ENCODE results near the gene MYT1. TPM values are rescaled to one million over a fixed set of nuclear protein-coding genes. Genes with fewer than 3 reads are reported as not detected.

Gene MYT1
- total RNA-seq, 1 experiment from 2014 or later = 4.1 TPM

DNA sequence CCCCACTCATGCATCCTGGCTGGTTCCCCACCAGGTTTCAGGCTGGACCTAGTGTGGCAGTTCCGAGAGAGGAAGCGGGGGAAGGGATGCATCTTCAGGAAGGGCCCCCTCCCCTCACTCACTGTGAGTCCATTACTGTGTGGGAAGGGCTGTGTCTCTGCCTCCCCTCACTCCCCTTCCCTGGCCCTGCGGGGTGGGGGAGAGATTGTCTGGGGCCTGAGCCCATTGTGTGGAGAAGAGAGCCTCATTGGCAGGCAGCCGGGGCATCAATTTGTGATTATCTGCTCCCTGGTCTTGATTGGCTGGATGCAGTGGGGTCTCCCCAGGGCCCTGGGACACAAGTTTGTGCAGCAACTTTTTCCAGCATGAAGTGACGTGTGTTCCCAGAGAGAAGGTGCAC lies 4.1 kb upstream of the MYT1 start:
- no peaks in the 10 kb centered on the region for H3K79me2 ChIP-seq (ENCODE audit: low read length)
- H3K36me3 ChIP-seq (ENCODE audit: insufficient read depth, low read length) = no peaks in the 10 kb centered on the region
- no peaks in the 10 kb centered on the region for H3K4me1 ChIP-seq (ENCODE audit: low read length)
- no peaks in the 10 kb centered on the region for H3K9me2 ChIP-seq (replicated peaks; ENCODE audit: insufficient read depth, low read length)
- no peak overlapping the region for H3K4me3 ChIP-seq (ENCODE audit: low read length)
- H3K27ac ChIP-seq (ENCODE audit: low read length) = no peak overlapping the region
- H3K9me3 ChIP-seq (ENCODE audit: low read length) = no peaks in the 10 kb centered on the region
- no peak overlapping the region for H3K9ac ChIP-seq (ENCODE audit: low read length)
- H3K4me2 ChIP-seq (ENCODE audit: low read depth, low read length, poor library complexity, severe bottlenecking) = no peak overlapping the region
- no peaks in the 10 kb centered on the region for H3K27me3 ChIP-seq (ENCODE audit: low read length)
- DNase-seq = no peak
- no peaks in the 10 kb centered on the region for H4K20me1 ChIP-seq (ENCODE audit: insufficient read depth, low read depth, low read length)
- no peak overlapping the region for H2AFZ ChIP-seq (ENCODE audit: low read length)

DNA sequence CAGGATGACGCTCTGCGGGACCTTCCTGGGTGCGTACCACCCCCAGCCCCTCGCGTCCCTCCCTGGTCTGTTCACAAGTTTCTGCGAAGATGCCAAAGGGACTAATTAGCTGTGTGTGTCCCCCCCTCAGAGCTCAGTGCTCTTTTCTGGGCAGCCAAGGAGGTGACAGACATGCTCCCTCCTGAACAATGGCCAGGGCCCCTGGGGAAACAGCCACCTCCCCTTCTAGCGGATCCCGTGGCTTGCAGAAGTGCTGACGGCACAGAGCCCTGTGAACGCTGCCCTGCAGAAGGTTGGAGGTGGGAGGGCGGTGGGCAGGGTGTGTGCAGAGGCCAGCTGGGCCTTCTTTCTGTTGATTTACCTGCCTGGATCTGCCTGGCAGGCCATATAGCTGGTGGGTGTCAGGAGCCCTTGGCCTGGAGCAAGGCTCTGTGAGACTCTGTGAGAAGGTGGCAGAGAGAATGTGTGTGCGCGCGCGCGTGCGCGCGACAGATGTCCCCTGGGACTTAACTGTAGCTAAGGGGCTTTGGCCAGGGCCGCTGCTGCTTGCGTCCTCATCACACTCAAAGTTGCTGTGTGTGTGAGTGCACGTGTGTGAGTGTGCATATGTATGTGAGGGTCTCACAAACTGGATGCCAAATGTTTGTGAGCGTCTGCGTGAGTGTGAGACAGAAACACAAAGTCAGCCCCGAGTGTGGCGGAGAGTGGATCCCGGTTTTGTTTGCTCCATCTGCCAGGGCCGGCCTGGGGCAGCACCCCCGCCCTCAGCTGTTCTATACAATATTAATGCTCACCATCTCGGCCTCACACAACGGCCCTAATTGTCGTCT lies 3.5 kb upstream of the MYT1 start:
- Histone ChIP-seq H3K9ac (ENCODE audit: low read length) (no peak overlapping the region), H3K9me2 (replicated peaks; ENCODE audit: insufficient read depth, low read length) (no peaks in the 10 kb centered on the region), H2AFZ (ENCODE audit: low read length) (no peak overlapping the region), H3K4me3 (ENCODE audit: low read length) (no peak overlapping the region), H3K9me3 (ENCODE audit: low read length) (no peaks in the 10 kb centered on the region), H3K36me3 (ENCODE audit: insufficient read depth, low read length) (no peaks in the 10 kb centered on the region), H4K20me1 (ENCODE audit: insufficient read depth, low read depth, low read length) (0 out of 2 replicates have a peak, but pooled peaks cover 3% of the 10 kb centered on the region), H3K4me1 (ENCODE audit: low read length) (no peaks in the 10 kb centered on the region), H3K27me3 (ENCODE audit: low read length) (no peaks in the 10 kb centered on the region), H3K4me2 (ENCODE audit: low read depth, low read length, poor library complexity, severe bottlenecking) (no peak overlapping the region), H3K27ac (ENCODE audit: low read length) (no peak overlapping the region), H3K79me2 (ENCODE audit: low read length) (no peaks in the 10 kb centered on the region)
- DNase-seq = no peak

DNA sequence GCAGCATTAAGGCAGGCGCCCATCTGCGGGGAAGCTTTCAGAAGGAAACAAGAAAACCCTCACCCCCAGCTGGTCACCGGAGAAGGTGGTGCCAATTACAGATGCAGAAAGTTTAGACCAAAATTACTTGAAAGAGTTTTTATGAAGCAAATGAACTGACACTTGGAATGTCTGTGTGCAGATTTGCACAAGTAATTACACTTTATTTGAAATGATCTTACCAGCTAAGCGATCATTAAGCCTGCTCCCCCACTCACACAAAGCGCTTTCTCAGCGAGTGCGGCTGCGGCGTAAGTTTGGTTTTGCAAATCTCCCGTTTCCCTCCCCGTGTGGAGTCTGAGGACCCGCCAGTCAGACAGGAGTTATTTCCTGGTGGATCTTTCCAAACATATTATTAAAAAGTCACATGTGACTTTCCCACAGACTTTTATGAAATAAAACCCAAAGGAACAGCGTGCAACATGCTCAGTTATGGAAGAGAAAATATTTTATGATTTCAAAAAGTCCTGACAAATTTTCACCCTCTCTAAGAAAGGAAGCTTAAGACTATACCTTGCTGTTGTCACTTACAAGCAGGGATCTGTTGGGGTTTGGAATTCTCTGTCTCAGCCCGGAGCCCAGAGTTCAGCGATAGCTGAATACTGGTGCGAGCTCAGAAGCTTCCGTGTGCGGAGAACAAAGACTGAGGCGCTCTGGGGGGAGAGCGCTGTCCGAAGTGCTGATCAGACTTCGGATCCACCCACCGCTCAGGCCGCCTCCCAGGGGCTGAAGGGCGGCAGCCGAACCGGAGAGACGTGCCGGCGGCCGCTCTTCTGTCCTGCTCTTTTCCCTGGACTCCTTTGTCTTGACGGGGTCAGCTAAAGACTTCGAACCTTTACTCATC lies 2.7 kb upstream of the MYT1 start:
- H3K4me3 ChIP-seq (ENCODE audit: low read length) = no peak overlapping the region
- no peak overlapping the region for H3K9ac ChIP-seq (ENCODE audit: low read length)
- H3K79me2 ChIP-seq (ENCODE audit: low read length) = no peaks in the 10 kb centered on the region
- no peaks in the 10 kb centered on the region for H3K36me3 ChIP-seq (ENCODE audit: insufficient read depth, low read length)
- no peak overlapping the region for H3K27ac ChIP-seq (ENCODE audit: low read length)
- no peak overlapping the region for H2AFZ ChIP-seq (ENCODE audit: low read length)
- no peaks in the 10 kb centered on the region for H3K4me1 ChIP-seq (ENCODE audit: low read length)
- no peak overlapping the region for H3K4me2 ChIP-seq (ENCODE audit: low read depth, low read length, poor library complexity, severe bottlenecking)
- H3K27me3 ChIP-seq (ENCODE audit: low read length) = no peaks in the 10 kb centered on the region
- H3K9me3 ChIP-seq (ENCODE audit: low read length) = no peaks in the 10 kb centered on the region
- no peaks in the 10 kb centered on the region for H3K9me2 ChIP-seq (replicated peaks; ENCODE audit: insufficient read depth, low read length)
- 0 out of 2 replicates have a peak, but pooled peaks cover 3% of the 10 kb centered on the region for H4K20me1 ChIP-seq (ENCODE audit: insufficient read depth, low read depth, low read length)
- DNase-seq = no peak

DNA sequence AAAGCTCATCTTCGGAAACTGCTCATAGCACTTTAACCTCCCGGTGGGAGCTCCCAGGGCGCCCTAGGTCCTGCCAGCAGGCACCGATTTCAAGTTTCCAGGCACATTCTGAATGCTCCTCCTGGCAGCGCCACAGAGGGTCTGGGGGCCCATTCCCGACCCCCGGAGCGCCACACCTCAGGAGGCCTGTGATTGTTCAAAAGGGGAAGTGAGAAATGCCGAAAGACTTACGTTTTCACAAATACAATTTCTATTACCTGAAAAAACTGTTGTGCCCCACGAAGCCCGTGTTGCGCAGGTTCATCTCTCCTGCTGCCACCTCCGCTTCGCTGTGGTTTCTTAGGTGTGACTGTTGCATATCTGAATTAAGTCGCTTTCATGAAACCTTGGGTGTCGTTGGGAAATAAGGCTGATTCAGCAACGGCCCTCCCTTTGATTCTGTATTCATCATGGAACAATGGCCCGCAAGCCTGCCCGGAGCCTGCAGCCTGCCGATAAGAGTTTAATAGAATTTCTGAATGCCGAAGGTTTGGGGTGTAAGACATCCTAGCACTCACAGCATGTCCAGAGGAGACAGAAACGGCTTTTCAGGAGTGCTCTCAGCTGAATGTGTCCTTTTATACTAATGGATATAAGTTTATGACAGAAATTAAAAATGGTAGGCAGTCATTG lies 1.9 kb upstream of the MYT1 start:
- H3K27me3 ChIP-seq (ENCODE audit: low read length) = no peaks in the 10 kb centered on the region
- no peak overlapping the region for H3K27ac ChIP-seq (ENCODE audit: low read length)

DNA sequence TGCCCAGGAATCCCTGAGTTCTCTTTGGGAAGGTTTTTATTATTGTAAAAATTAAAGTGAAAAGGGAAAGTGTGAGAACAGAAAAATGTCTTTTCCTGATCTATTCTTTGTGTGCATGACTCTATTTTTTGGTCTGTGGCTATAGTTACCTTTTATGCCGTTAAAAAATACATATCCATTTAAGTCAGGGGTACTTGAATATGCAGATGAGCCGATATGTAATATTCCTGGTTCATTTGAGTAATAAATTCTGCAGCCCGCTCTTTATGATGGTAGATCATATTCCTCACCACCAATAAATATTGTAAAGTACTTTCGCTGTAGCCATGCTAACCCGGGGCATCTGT lies 503 bp upstream of the MYT1 start:
- Histone ChIP-seq H3K9me3 (ENCODE audit: low read length) (no peaks in the 10 kb centered on the region), H3K79me2 (ENCODE audit: low read length) (no peaks in the 10 kb centered on the region), H3K4me2 (ENCODE audit: low read depth, low read length, poor library complexity, severe bottlenecking) (no peak overlapping the region), H3K9ac (ENCODE audit: low read length) (no peak overlapping the region), H3K27ac (ENCODE audit: low read length) (no peak overlapping the region), H3K27me3 (ENCODE audit: low read length) (no peaks in the 10 kb centered on the region), H2AFZ (ENCODE audit: low read length) (no peak overlapping the region), H3K9me2 (replicated peaks; ENCODE audit: insufficient read depth, low read length) (no peaks in the 10 kb centered on the region), H3K4me1 (ENCODE audit: low read length) (no peaks in the 10 kb centered on the region), H3K4me3 (ENCODE audit: low read length) (no peak overlapping the region), H3K36me3 (ENCODE audit: insufficient read depth, low read length) (no peaks in the 10 kb centered on the region), H4K20me1 (ENCODE audit: insufficient read depth, low read depth, low read length) (0 out of 2 replicates have a peak, but pooled peaks cover 3% of the 10 kb centered on the region)
- no peak for DNase-seq

More for the DNA sequence above, 1.9 kb upstream of the MYT1 start:
- no peak overlapping the region for H3K9ac ChIP-seq (ENCODE audit: low read length)
- H3K9me3 ChIP-seq (ENCODE audit: low read length) = no peaks in the 10 kb centered on the region
- H3K36me3 ChIP-seq (ENCODE audit: insufficient read depth, low read length) = no peaks in the 10 kb centered on the region
- H3K79me2 ChIP-seq (ENCODE audit: low read length) = no peaks in the 10 kb centered on the region
- no peak overlapping the region for H3K4me3 ChIP-seq (ENCODE audit: low read length)
- H2AFZ ChIP-seq (ENCODE audit: low read length) = no peak overlapping the region
- 0 out of 2 replicates have a peak, but pooled peaks cover 3% of the 10 kb centered on the region for H4K20me1 ChIP-seq (ENCODE audit: insufficient read depth, low read depth, low read length)
- no peaks in the 10 kb centered on the region for H3K9me2 ChIP-seq (replicated peaks; ENCODE audit: insufficient read depth, low read length)
- no peak for DNase-seq
- no peaks in the 10 kb centered on the region for H3K4me1 ChIP-seq (ENCODE audit: low read length)
- H3K4me2 ChIP-seq (ENCODE audit: low read depth, low read length, poor library complexity, severe bottlenecking) = no peak overlapping the region

DNA sequence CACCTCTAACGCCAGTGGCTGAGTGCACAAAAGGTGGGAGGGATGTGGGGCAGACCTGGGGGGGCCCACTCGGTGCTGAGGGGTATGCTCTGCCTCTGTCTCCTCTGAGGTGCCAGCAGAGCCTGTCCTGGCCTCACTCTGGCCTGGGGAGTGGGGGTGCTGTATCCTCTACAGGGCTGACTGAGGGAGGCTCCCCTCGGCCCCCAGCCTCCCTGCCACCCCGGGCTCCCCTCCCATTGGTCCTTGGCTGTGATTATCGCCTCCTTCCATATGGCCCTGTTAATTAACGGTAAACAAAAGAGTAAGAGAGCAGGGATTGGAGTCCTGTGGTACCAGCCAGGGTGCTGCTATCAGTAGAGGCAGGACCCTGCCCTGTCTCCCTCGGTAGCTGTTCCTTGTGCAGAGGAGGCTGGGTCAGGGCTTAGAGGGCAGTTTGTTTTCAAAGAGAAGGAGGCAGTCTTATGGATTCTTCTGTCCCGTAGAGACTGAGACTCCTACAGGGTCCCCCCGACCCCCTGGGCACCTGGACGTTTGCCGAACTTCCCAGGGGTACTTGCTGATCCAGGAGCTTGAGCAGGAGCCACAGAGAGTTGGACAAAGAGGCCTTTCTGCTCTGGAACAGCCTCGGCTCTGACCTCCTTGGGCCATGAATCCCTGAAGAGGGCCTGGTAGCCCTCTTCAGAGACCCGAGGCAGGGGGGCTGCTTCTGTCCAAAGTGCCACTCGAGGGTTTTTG lies 1.8 kb downstream of the MYT1 start:
- Histone ChIP-seq H3K79me2 (ENCODE audit: low read length) (no peaks in the 10 kb centered on the region), H3K4me3 (ENCODE audit: low read length) (no peak overlapping the region), H3K4me1 (ENCODE audit: low read length) (no peaks in the 10 kb centered on the region), H3K4me2 (ENCODE audit: low read depth, low read length, poor library complexity, severe bottlenecking) (no peak overlapping the region), H3K36me3 (ENCODE audit: insufficient read depth, low read length) (no peaks in the 10 kb centered on the region), H3K9ac (ENCODE audit: low read length) (no peak overlapping the region), H3K27ac (ENCODE audit: low read length) (no peak overlapping the region), H3K9me3 (ENCODE audit: low read length) (no peaks in the 10 kb centered on the region), H3K9me2 (replicated peaks; ENCODE audit: insufficient read depth, low read length) (no peaks in the 10 kb centered on the region), H4K20me1 (ENCODE audit: insufficient read depth, low read depth, low read length) (0 out of 2 replicates have a peak, but pooled peaks cover 3% of the 10 kb centered on the region), H2AFZ (ENCODE audit: low read length) (no peak overlapping the region), H3K27me3 (ENCODE audit: low read length) (no peaks in the 10 kb centered on the region)
- no peak for DNase-seq

DNA sequence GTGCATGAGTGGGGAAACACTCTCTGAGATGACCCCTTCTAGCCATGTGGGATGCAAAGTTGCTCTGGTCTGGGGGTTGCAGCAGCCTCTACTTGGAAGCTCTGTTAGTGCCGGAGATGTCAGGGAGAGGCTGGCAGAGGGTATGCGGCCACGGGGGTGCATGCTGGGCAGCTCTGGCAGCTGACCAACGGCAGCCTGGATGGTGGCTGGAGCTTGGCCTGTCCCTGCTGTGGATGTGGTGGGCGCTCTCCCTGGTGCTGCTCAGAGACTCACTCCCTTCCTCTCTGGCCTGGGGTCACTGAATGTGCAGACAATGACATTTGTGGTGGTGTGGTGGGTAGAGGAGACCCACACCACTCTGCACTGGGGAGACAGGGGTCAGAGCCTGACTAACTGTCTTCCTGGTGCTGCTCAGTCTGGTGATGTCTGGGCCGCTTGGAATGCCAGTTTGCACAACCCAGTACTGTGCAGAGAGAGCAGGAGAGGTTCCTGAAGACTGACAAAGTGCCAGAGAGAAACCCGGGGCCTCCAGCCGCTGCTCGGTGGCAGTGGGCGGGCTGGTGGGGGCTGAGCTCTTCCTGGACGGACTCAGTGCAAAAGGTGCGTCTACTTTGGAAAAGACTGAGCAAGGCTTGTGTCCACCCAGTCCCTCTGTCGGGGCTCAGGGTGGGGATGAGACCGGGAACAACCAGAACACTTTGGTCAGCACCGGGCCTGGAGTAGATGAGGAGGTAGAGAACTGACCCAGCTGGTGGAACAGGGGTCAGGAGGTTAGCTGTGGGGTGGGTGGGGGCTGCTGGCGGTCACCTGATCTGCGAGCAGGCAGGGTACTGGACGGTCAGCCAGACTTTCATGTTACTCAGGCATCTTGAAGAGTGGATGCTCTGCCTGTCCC lies 2.7 kb downstream of the MYT1 start:
- Histone ChIP-seq H3K36me3 (ENCODE audit: insufficient read depth, low read length) (no peaks in the 10 kb centered on the region), H3K4me2 (ENCODE audit: low read depth, low read length, poor library complexity, severe bottlenecking) (no peak overlapping the region), H3K27me3 (ENCODE audit: low read length) (no peaks in the 10 kb centered on the region), H3K9me3 (ENCODE audit: low read length) (no peaks in the 10 kb centered on the region), H2AFZ (ENCODE audit: low read length) (no peak overlapping the region), H3K9me2 (replicated peaks; ENCODE audit: insufficient read depth, low read length) (no peaks in the 10 kb centered on the region), H3K27ac (ENCODE audit: low read length) (no peak overlapping the region), H3K79me2 (ENCODE audit: low read length) (no peaks in the 10 kb centered on the region), H3K4me1 (ENCODE audit: low read length) (no peaks in the 10 kb centered on the region), H3K9ac (ENCODE audit: low read length) (no peak overlapping the region), H4K20me1 (ENCODE audit: insufficient read depth, low read depth, low read length) (0 out of 2 replicates have a peak, but pooled peaks cover 3% of the 10 kb centered on the region), H3K4me3 (ENCODE audit: low read length) (no peak overlapping the region)
- DNase-seq = no peak
